ENCODE results near the gene VPS4B.
"Not testable (repeated sequence)": the region's sequence is repeated elsewhere in the genome, so short reads cannot be mapped to it uniquely, and the experiment has no call there.

The VPS4B gene

DNA sequence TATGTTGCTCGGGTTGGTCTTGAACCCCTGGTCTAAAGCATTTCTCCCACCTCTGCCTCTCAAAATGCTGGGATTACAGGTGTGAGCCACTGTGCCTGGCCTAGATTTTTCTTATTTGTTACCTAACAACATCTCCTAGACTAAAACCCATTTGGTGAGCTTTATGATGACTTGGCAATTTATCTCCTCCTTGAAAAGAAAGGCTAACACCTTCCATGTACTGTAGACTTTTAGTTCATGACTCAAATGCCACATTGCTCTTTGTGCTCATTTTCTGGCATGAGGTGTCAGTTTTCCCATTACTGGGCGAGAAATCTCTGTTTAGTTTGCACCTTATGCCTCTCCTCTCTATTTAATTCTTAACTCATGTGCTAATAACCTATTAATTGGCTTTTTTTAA is 42.2 kb upstream of the VPS4B start:
- no peak for DNase-seq (ENCODE audit: low read depth)
- TF ChIP-seq MAX (IDR thresholded peaks at IDR 0.05; ENCODE audit: low read depth, low read length) (no peak), CTCF (IDR thresholded peaks at IDR 0.05; ENCODE audit: low read depth, low read length) (no peak), POLR2A (IDR thresholded peaks at IDR 0.05; ENCODE audit: extremely low read depth, insufficient read length) (no peak), MYC (IDR thresholded peaks at IDR 0.05; ENCODE audit: low read depth, low read length) (no peak)
- H3K4me3 ChIP-seq (ENCODE audit: low read depth, low read length): no peak overlapping the region

DNA sequence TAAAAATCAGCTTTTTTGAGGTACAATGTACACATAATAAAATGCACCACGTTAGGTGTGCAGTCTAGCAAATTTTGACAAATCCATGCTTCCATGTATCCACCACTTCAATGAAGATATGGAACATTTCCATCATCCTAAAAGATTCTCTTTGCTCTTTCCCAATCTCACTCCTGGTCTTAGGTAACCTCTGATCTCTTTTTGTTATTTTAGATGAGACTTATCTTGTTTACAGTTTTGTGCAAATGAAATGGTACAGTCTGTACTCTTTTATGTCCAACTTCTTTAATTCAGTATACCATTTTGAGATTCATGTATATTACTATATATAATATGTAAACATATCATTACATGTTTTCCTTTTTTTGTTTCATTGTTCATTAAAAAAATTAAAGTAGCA is 38.1 kb upstream of the VPS4B start:
- no peak for DNase-seq (ENCODE audit: low read depth)
- TF ChIP-seq POLR2A (IDR thresholded peaks at IDR 0.05; ENCODE audit: extremely low read depth, insufficient read length) (no peak), MAX (IDR thresholded peaks at IDR 0.05; ENCODE audit: low read depth, low read length) (no peak), CTCF (IDR thresholded peaks at IDR 0.05; ENCODE audit: low read depth, low read length) (no peak), MYC (IDR thresholded peaks at IDR 0.05; ENCODE audit: low read depth, low read length) (no peak)
- no peak overlapping the region for H3K4me3 ChIP-seq (ENCODE audit: low read depth, low read length)

DNA sequence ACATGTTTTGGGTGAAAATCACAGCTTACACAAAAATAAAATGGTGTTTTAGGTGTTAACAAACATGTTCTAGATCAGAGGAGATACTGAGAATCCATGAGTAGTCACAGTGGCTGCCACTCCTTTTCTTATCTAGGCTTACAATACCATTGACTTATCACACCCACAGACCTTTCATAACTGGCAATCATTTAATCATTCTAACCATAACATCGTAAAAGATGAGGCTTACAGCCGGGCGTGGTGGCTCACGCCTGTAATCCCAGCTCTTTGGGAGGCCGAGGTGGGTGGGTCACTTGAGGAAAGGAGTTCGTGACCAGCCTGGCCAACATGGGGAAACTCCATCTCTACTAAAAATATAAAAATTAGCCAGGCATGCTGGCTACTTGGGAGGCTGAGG is 35.7 kb upstream of the VPS4B start:
- no peak for DNase-seq (ENCODE audit: low read depth)
- H3K4me3 ChIP-seq (ENCODE audit: low read depth, low read length): no peak overlapping the region
- TF ChIP-seq MYC (IDR thresholded peaks at IDR 0.05; ENCODE audit: low read depth, low read length): no peak
- TF ChIP-seq CTCF (IDR thresholded peaks at IDR 0.05; ENCODE audit: low read depth, low read length): no peak
- TF ChIP-seq POLR2A (IDR thresholded peaks at IDR 0.05; ENCODE audit: extremely low read depth, insufficient read length): no peak
- no peak for TF ChIP-seq MAX (IDR thresholded peaks at IDR 0.05; ENCODE audit: low read depth, low read length)

GRCh38 chr18:63454497-63454896 is 32.2 kb upstream of the VPS4B start:
- no peak overlapping the region for H3K4me3 ChIP-seq (ENCODE audit: low read depth, low read length)
- TF ChIP-seq MYC (IDR thresholded peaks at IDR 0.05; ENCODE audit: low read depth, low read length) (no peak), CTCF (IDR thresholded peaks at IDR 0.05; ENCODE audit: low read depth, low read length) (no peak), POLR2A (IDR thresholded peaks at IDR 0.05; ENCODE audit: extremely low read depth, insufficient read length) (no peak), MAX (IDR thresholded peaks at IDR 0.05; ENCODE audit: low read depth, low read length) (no peak)
- no peak for DNase-seq (ENCODE audit: low read depth)

DNA sequence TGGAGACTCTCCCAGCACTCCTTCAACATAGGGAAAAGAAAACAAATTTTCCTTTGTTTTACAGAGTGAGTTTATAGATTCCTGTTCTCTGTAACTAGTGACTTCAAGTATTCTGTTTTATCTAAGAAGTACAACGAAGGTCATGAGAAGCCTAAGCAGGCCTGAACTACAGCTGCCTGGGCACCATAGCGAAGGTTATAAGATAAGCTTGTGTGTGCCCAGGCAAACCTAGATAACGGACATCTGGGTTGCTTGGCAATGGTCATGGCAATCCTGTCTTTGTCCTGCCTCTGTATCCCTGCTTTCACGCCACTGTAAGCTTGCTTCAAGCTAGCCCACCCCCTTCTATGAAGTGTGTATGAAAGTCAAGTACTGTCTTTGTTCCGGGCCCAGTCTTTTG is 30.5 kb upstream of the VPS4B start:
- H3K4me3 ChIP-seq (ENCODE audit: low read depth, low read length); DNase-seq (ENCODE audit: low read depth): not testable (repeated sequence)

GRCh38 chr18:63451799-63452660 is 29.8 kb upstream of the VPS4B start:
- no peak overlapping the region for H3K4me3 ChIP-seq (ENCODE audit: low read depth, low read length)
- TF ChIP-seq POLR2A (IDR thresholded peaks at IDR 0.05; ENCODE audit: extremely low read depth, insufficient read length) (no peak), CTCF (IDR thresholded peaks at IDR 0.05; ENCODE audit: low read depth, low read length) (no peak), MAX (IDR thresholded peaks at IDR 0.05; ENCODE audit: low read depth, low read length) (no peak), MYC (IDR thresholded peaks at IDR 0.05; ENCODE audit: low read depth, low read length) (no peak)
- no peak for DNase-seq (ENCODE audit: low read depth)

All from NB4 (cell line).